ENCODE results near the gene C4BPA.

- no peak for TF ChIP-seq SUZ12 (IDR thresholded peaks at IDR 0.05)
- no peak for TF ChIP-seq BHLHE40 (IDR thresholded peaks at IDR 0.05; ENCODE audit: borderline replicate concordance)
- TF ChIP-seq FOXK2 (IDR thresholded peaks at IDR 0.05): no peak
- TF ChIP-seq SP1 (IDR thresholded peaks at IDR 0.05): no peak
- TF ChIP-seq TARDBP (IDR thresholded peaks at IDR 0.05): no peak
- no peak for TF ChIP-seq ARNT (IDR thresholded peaks at IDR 0.05)
- no peak for TF ChIP-seq PKNOX1 (IDR thresholded peaks at IDR 0.05)
- TF ChIP-seq FOXM1 (IDR thresholded peaks at IDR 0.05; ENCODE audit: borderline replicate concordance): no peak
- no peak for TF ChIP-seq ZNF384 (IDR thresholded peaks at IDR 0.05)
These were observed 75.0 kb downstream of the C4BPA start for GRCh38 chr1:207179036-207179435.
